NCI-H345 treated with DMSO at 0.1 percent for 48 hours (cell line): ENCODE measurements around the gene NPFFR1.
A peak's percentile ranks its signal among the peaks of the same experiment; 100 is the strongest.
"Not testable (repeated sequence)": the region's sequence is repeated elsewhere in the genome, so short reads cannot be mapped to it uniquely, and the experiment has no call there.

Experiments
- DNase-seq: peaks from one replicate; lab custom pipeline; 2025; ENCODE audit not compliant: unreplicated experiment; lab: John Stamatoyannopoulos, UW

NPFFR1 gene

GRCh38 chr10:70257816-70258215 is 26.0 kb downstream of the NPFFR1 start:
- not testable (repeated sequence) for DNase-seq

- DNase-seq, result no peak
Observed at GRCh38 chr10:70256463-70256862, 27.3 kb downstream of the NPFFR1 start.

- no peak for DNase-seq
Observed at GRCh38 chr10:70255329-70256299, 28.2 kb downstream of the NPFFR1 start.

GRCh38 chr10:70254778-70255328 is 29.0 kb downstream of the NPFFR1 start:
- no peak for DNase-seq

- DNase-seq, result no peak
Observed at GRCh38 chr10:70253878-70254765, 29.7 kb downstream of the NPFFR1 start.

GRCh38 chr10:70250961-70251680 is 32.7 kb downstream of the NPFFR1 start:
- no peak for DNase-seq

- no peak for DNase-seq
Observed at GRCh38 chr10:70247360-70247759, 36.4 kb downstream of the NPFFR1 start.

- DNase-seq, result no peak
Observed at GRCh38 chr10:70241081-70241480, 42.7 kb downstream of the NPFFR1 start.

- not testable (repeated sequence) for DNase-seq
Observed at GRCh38 chr10:70239986-70240385, 43.8 kb downstream of the NPFFR1 start.

GRCh38 chr10:70239077-70239976 is 44.5 kb downstream of the NPFFR1 start:
- DNase-seq, result not testable (repeated sequence)

- not testable (repeated sequence) for DNase-seq
Observed at GRCh38 chr10:70237958-70238536, 45.8 kb downstream of the NPFFR1 start.

- DNase-seq, result no peak
Observed at GRCh38 chr10:70234668-70235447, 48.9 kb downstream of the NPFFR1 start.

GRCh38 chr10:70233939-70234300 is 49.9 kb downstream of the NPFFR1 start:
- no peak for DNase-seq

GRCh38 chr10:70233109-70233938 is 50.5 kb downstream of the NPFFR1 start, which contains the start of gene PPA1:
Gene PPA1, minus strand, starts transcription at chr10:70233429. Its CDS starts 102 bp downstream, at chr10:70233327.
- peak; percentile 73 for DNase-seq

- DNase-seq, result no peak
Observed at GRCh38 chr10:70232859-70233108, 51.0 kb downstream of the NPFFR1 start.

GRCh38 chr10:70232155-70232858 is 51.5 kb downstream of the NPFFR1 start:
- DNase-seq, result no peak

GRCh38 chr10:70228491-70228890 is 55.3 kb downstream of the NPFFR1 start:
- no peak for DNase-seq
